HG03457 (cell line): ENCODE data around the gene USP17L30.
"Not testable (repeated sequence)": the region's sequence is repeated elsewhere in the genome, so short reads cannot be mapped to it uniquely, and the experiment has no call there.

Source experiments
- ATAC-seq: cut with Tn5 transposase; IDR thresholded peaks from one replicate; pipeline ENCODE4 v1.9.1; 2021; ENCODE audit warnings: moderate number of reproducible peaks; ENCODE audit not compliant: unreplicated experiment

USP17L30 gene, protein sequence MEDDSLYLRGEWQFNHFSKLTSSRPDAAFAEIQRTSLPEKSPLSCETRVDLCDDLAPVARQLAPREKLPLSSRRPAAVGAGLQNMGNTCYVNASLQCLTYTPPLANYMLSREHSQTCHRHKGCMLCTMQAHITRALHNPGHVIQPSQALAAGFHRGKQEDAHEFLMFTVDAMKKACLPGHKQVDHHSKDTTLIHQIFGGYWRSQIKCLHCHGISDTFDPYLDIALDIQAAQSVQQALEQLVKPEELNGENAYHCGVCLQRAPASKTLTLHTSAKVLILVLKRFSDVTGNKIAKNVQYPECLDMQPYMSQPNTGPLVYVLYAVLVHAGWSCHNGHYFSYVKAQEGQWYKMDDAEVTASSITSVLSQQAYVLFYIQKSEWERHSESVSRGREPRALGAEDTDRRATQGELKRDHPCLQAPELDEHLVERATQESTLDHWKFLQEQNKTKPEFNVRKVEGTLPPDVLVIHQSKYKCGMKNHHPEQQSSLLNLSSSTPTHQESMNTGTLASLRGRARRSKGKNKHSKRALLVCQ

DNA sequence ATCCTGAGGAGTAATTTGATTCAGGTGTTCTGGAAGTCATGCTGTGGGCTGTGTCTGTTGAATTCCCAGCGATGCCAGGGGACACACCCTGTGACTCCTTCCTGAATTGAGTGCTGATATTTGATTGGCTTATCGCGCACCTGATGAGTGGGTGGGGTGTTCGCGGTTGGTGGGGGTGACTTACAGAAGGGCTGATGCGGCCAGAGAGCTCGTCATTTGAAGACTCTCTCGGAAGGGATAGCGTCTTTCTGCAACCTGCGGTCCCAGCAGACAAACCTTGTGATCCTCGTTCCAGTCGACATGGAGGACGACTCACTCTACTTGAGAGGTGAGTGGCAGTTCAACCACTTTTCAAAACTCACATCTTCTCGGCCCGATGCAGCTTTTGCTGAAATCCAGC, at the start of gene USP17L30:
Gene USP17L30 (plus strand): TSS at position 301 of the 400 bp plus-strand sequence. CDS start 0 bp downstream, at position 301.
- ATAC-seq = not testable (repeated sequence)

DNA sequence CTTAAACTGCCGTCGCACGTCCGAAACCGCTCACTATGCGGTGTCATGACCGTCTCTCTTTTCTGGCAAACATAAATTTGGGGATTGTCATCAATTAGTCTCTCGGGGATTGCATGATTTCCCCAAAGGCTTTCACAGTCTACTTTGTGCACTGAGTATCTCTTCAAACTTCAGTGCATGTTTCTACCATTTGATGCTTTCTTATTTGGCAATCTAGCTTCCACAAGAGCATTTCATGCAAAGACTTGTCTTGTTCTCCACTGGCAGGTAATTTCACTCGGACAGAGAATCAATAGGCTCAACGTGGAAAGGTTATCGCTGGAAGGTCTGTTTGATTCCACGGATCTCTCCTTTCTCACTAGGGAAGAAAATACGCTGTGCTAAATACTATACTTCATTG, 38.7 kb upstream of the USP17L30 start:
- ATAC-seq = not testable (repeated sequence)

DNA sequence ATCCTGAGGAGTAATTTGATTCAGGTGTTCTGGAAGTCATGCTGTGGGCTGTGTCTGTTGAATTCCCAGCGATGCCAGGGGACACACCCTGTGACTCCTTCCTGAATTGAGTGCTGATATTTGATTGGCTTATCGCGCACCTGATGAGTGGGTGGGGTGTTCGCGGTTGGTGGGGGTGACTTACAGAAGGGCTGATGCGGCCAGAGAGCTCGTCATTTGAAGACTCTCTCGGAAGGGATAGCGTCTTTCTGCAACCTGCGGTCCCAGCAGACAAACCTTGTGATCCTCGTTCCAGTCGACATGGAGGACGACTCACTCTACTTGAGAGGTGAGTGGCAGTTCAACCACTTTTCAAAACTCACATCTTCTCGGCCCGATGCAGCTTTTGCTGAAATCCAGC, 38.1 kb upstream of the USP17L30 start, which contains the start of gene USP17L24:
Gene USP17L24 (plus strand): TSS at position 301 of the 400 bp plus-strand sequence. CDS start 0 bp downstream, at position 301.
- not testable (repeated sequence) for ATAC-seq

DNA sequence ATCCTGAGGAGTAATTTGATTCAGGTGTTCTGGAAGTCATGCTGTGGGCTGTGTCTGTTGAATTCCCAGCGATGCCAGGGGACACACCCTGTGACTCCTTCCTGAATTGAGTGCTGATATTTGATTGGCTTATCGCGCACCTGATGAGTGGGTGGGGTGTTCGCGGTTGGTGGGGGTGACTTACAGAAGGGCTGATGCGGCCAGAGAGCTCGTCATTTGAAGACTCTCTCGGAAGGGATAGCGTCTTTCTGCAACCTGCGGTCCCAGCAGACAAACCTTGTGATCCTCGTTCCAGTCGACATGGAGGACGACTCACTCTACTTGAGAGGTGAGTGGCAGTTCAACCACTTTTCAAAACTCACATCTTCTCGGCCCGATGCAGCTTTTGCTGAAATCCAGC, 33.3 kb upstream of the USP17L30 start, which contains the start of gene USP17L25:
Gene USP17L25 (plus strand): TSS at position 301 of the 400 bp plus-strand sequence. CDS start 0 bp downstream, at position 301.
- ATAC-seq = not testable (repeated sequence)

DNA sequence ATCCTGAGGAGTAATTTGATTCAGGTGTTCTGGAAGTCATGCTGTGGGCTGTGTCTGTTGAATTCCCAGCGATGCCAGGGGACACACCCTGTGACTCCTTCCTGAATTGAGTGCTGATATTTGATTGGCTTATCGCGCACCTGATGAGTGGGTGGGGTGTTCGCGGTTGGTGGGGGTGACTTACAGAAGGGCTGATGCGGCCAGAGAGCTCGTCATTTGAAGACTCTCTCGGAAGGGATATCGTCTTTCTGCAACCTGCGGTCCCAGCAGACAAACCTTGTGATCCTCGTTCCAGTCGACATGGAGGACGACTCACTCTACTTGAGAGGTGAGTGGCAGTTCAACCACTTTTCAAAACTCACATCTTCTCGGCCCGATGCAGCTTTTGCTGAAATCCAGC, 28.6 kb upstream of the USP17L30 start, which contains the start of gene USP17L26:
Gene USP17L26 (plus strand): TSS at position 301 of the 400 bp plus-strand sequence. CDS start 0 bp downstream, at position 301.
- not testable (repeated sequence) for ATAC-seq

DNA sequence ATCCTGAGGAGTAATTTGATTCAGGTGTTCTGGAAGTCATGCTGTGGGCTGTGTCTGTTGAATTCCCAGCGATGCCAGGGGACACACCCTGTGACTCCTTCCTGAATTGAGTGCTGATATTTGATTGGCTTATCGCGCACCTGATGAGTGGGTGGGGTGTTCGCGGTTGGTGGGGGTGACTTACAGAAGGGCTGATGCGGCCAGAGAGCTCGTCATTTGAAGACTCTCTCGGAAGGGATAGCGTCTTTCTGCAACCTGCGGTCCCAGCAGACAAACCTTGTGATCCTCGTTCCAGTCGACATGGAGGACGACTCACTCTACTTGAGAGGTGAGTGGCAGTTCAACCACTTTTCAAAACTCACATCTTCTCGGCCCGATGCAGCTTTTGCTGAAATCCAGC, 23.8 kb upstream of the USP17L30 start, which contains the start of gene USP17L5:
Gene USP17L5 (plus strand): TSS at position 301 of the 400 bp plus-strand sequence. CDS start 0 bp downstream, at position 301.
- not testable (repeated sequence) for ATAC-seq

DNA sequence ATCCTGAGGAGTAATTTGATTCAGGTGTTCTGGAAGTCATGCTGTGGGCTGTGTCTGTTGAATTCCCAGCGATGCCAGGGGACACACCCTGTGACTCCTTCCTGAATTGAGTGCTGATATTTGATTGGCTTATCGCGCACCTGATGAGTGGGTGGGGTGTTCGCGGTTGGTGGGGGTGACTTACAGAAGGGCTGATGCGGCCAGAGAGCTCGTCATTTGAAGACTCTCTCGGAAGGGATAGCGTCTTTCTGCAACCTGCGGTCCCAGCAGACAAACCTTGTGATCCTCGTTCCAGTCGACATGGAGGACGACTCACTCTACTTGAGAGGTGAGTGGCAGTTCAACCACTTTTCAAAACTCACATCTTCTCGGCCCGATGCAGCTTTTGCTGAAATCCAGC, 19.1 kb upstream of the USP17L30 start, which contains the start of gene USP17L27:
Gene USP17L27 (plus strand): TSS at position 301 of the 400 bp plus-strand sequence. CDS start 0 bp downstream, at position 301.
- ATAC-seq = not testable (repeated sequence)

DNA sequence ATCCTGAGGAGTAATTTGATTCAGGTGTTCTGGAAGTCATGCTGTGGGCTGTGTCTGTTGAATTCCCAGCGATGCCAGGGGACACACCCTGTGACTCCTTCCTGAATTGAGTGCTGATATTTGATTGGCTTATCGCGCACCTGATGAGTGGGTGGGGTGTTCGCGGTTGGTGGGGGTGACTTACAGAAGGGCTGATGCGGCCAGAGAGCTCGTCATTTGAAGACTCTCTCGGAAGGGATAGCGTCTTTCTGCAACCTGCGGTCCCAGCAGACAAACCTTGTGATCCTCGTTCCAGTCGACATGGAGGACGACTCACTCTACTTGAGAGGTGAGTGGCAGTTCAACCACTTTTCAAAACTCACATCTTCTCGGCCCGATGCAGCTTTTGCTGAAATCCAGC, 14.3 kb upstream of the USP17L30 start, which contains the start of gene USP17L28:
Gene USP17L28 (plus strand): TSS at position 301 of the 400 bp plus-strand sequence. CDS start 0 bp downstream, at position 301.
- not testable (repeated sequence) for ATAC-seq

DNA sequence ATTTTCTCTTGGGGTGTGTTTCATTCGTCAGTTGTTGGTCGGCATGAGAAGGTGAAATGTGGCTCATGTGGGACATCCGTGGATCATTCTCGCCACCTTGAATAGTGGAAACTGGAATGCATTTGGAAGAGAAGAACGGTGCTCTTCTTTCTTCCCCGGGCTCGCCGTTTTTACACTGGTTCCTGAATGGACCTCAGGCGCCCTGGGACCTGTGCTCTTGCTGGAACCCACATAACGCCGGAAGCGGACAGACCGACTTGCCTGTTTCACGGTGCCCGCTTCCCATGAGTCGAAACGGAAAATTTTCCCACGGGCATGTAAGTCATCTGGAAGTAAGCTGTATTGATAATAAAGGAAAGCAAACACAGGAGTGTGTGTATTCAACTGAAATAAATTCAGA, 12.1 kb upstream of the USP17L30 start:
- ATAC-seq = not testable (repeated sequence)

DNA sequence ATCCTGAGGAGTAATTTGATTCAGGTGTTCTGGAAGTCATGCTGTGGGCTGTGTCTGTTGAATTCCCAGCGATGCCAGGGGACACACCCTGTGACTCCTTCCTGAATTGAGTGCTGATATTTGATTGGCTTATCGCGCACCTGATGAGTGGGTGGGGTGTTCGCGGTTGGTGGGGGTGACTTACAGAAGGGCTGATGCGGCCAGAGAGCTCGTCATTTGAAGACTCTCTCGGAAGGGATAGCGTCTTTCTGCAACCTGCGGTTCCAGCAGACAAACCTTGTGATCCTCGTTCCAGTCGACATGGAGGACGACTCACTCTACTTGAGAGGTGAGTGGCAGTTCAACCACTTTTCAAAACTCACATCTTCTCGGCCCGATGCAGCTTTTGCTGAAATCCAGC, 9.6 kb upstream of the USP17L30 start, which contains the start of gene USP17L29:
Gene USP17L29 (plus strand): TSS at position 301 of the 400 bp plus-strand sequence. CDS start 0 bp downstream, at position 301.
- not testable (repeated sequence) for ATAC-seq

DNA sequence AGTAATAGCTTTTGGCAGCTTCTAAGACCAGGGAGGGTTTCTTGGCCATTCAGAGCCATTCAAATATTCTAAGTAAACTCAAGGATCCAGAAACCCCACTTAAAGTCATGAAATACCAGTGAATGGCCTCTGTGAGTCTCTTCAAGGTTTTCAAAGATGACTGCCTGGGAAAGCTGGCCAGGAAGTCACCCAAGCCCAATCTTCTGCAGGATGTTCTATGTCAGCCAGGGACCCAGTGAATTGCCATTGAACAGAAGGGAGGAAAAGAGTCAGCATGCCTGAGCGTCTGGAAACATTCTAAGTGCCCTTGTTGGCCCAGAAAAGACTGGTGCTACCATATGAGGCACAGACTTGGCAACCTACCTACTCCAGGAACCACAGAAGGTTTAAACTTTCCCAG, 17.0 kb downstream of the USP17L30 start:
- ATAC-seq = not testable (repeated sequence)

DNA sequence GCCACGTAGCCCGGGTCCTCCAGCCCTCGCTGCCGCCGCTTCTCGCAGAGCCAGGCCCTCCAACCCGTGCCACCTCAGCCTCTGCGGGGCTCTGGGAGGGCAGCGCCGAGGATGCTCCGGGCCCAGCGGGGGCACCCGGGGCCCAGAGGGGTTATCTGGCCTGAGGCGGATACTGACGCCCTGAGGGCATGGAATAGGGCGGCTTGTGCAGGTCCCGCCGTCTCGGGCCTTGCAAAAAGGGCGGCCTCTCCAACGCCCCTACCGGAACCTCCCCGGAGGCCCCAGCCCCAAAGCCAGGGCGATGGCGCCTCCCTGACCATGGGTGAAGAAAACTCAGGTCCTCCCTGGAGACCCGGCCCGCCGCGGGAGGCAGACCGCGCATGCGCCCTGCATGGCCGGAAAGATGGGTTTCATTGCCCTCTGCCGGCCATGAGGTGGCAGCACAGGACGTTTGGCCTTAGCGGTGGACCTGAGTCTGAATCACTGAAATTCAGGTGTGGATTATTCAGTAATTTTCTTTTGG, 18.1 kb downstream of the USP17L30 start:
- not testable (repeated sequence) for ATAC-seq

DNA sequence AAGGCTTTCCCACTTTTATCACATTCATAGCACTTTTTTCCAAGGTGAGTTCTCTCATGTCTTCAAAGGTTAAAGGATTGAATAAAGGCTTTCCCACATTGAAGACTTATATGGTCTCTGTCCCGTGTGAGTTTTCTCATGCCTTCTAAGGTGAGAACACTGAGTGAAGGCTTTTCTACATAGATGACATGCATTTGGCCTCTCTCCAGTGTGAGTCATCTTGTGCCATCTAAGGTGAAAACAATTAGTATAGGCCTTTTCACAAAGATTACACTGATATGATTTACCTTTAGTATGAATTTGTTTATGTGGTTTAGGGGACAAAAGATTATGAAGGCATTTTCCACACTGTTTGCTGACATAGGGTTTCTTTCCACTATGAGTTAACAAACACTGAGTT, 21.2 kb downstream of the USP17L30 start:
- no peak for ATAC-seq

DNA sequence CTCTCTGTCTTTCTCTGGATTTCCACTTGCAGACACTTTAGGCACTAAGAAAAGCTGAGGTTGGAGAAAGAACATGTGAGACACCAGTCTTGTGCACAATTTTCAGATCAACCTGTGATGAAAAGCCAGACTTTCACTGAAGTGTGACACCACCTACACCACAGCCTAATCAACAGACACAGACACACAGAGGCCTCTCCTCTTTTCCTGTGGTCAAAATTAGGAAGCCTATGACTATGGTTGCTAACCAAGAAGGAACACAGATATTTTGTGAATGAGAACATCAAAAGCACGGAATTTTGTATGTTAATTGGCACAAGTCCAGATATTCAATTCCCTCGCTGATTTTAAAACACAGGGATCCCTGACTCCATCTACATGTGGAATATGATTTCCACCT, 26.1 kb downstream of the USP17L30 start:
- ATAC-seq = not testable (repeated sequence)

DNA sequence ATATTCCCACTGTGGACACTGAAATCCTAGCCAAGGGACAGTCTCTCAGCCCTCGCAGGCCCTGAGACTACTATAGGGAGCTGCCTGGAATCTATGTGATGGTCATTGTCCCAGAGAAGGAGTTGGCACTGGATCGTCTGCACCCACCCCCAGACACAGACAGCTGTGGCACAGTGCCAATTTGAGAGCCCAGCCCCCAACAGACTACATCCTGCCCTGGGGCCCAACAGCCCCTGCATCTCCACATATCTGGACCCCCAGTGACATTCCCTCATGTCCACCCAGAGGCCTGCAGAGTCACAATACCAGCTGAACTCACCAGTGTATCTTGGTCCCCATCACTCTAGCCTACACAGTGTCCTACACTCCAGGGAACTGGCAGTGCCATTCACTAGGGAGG, 42.8 kb downstream of the USP17L30 start:
- ATAC-seq = not testable (repeated sequence)

DNA sequence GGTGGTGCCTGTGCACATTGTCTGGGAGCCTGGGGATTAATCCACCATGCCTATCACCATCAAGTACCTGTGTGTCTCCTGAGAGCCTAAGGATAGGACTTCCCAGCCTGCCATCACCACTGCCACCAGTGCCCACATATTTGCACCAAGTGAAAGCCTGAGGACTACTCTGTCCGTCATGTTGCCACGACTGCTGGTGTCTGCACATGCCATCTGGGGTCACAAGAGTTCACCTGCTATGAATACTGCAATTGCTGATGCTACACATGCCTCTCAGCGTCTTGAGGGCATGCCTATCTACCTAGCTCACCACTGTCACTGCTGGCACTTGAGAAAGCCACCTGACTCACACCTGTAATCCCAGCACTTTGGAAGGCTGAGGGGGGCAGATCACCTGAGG, 43.6 kb downstream of the USP17L30 start:
- not testable (repeated sequence) for ATAC-seq

DNA sequence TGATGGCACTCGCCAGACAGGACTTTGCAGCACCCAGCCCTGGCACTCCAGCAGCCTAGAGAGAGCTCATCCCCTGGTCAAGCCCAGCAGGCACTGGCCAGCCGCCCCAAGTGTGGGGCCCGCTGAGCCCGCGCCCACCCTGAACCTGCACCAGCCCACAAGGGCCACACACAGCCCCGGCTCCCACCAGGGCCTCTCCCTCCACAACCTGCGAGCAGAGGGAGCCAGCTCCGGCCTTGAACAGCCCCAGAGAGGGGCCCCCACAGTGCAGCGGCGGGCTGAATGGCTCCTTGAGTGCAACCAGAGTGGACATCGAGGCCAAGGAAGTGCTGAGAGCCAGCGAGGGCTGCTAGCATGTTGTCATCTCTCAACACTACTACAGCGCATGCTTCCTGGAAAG, 46.9 kb downstream of the USP17L30 start:
- no peak for ATAC-seq
